ENCODE data around the gene CHI3L1.

CHI3L1 gene

DNA sequence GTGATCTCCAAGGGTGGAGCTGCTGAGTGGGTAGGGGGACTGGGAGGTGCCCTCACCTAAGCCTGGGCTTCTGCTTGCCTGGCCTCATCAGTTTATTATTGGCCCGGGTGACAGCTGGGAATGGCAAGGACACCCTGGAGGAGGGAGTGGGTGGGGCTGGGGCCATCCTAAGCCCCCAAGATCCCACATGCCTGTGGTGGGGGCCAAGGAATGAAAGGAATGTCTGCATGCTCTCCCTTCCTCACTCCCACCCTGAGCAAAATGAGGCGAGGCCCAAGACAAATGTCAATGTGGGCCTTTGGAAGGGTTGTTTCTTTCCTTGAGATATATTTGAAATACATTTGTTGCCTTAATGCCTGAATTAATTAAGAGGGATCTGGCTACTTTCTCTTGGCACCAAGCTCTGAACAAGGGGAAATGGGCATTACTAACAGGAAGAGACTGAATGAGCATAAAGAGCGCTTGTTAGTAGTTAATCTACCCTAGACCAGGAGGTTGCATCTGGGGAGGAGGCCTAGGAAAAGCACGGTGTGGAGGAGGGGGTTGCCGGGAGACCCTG is 19.7 kb upstream of the CHI3L1 start:
- DNase-seq: no peak

DNA sequence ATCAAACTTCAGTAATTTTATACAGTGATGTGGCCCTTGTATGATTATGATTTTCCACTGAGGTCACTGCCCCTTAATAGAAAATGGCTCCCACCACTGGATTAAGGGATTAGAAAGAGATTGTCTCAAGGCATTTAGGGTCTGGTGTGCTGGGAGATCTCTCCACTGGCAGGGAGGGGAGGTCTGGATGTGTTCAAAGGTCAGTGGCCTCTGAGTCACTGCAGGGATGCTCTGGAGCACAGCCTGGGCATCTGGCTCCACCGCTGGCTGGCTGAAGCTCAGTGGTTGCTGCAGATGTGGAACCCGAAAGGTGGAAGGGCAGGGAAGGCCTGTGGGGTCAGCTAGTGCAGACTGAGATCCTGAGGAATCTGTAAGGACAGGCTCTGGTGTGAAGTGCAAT is 18.3 kb upstream of the CHI3L1 start:
- no peak for DNase-seq

- no peak for DNase-seq
Measured at GRCh38 chr1:203202431-203203245, 16.1 kb upstream of the CHI3L1 start.

DNA sequence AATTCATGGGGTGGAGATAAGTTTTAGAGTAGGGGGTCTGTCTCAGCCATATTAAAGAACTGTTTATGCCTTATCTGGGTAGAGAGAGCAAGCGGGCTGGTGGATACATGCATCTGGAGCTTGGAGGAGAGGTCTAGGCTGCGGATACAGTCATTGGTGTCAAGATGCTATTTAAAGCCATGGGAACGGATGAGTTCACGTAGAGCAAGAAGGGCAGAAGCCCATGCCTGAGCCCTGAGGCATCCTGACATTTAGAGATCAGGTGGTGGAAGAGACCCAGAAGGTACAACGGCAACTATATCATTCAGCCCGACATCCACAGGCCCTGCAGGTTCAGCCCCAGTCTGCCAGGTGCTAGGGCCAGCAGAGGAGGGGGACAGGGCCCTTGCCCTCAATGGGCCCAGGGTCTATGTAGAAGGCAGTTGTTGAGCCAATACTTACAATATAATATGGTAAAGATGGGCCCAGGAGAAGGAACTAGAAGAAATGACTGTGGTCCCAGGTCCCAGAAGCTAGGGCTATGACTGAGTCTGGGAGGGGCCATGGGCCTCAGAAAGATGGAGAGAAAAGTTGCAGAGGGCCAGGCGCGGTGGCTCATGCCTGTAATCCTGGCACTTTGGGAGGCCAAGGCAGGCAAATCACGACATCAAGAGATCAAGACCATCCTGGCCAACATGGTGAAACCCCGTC is 15.2 kb upstream of the CHI3L1 start:
- no peak for DNase-seq

DNA sequence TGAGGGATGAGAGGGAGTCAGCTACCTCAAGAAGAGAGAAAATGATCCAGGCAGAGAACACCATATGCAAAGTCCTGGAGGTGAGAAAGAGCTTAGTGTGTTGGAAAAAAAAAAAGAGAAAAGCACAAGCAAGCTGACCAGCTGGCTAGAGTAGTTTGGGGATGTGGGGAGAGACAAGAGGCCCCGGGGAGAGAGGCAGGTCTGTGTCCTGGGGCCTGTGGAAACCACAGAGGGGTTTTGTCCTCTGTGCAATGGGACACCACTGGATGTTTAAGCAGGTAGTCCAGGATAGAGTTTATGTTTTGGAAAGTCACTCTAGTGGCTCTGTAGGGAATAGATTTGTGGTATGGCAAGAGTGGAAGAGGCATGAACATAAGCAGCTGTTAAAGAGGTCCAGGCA is 14.4 kb upstream of the CHI3L1 start:
- DNase-seq: no peak

GRCh38 chr1:203199816-203200571 is 13.5 kb upstream of the CHI3L1 start:
- peak in 3 of 56 donors; percentile 17 to 42 (median 39) for DNase-seq

DNA sequence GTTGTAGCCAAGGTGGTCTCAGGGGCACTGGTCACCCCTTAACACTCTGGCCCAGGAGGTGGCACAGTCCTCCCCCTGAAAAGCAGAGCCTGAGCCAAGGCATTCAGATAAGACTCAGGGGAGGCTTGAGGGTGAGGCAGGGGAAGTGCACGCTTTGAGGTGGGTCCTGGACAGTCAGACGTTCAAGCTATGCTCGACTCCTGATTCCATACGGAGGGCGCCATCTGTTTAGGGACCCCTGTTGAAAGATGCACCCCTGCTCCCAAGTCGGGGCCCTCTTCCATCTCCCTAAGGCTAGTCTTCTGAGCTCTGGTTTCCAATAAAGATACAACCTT is 12.9 kb upstream of the CHI3L1 start:
- no peak for DNase-seq

DNA sequence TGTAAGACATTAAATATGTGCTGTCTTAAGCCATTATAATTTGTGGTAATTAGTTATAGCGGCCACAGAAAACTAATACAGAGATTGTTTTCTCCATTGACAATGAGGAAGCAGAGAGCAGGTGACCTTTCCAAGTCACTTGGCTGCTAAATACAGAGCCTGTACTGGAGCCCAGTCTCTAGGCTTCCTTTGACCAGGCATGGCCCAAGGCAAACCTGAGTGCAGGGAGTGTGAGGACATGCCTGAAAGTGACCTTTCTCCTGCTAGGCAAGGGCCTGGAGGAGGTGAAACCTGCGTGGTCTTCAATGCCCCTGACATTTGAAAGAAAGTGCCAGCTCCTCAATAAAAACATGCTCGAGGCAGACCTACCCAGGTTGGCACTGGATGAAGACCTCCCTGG is 12.5 kb upstream of the CHI3L1 start:
- no peak for DNase-seq

DNA sequence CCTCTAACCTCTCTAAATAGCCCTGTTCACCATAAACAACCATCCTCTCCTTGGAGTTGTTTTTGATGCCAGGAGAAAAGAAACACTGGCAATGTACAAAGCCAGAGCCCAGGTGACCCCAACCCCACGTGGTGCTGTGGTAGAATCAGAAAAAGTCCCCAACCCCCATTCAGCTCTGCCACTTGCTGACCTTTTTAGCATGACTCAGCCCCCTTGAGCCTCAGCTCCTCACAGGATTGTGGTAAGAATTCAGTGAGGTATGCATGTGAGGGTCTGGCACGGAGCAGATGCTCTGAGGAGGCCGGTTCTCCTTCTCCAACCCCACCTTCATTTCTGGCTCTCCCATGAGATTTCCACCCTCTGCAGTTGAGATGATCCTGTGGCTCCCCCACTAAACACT is 11.1 kb upstream of the CHI3L1 start:
- DNase-seq: no peak

GRCh38 chr1:203196371-203196770 is 9.9 kb upstream of the CHI3L1 start:
- DNase-seq: no peak

- no peak for DNase-seq
Measured at GRCh38 chr1:203190949-203191348, 4.4 kb upstream of the CHI3L1 start.

DNA sequence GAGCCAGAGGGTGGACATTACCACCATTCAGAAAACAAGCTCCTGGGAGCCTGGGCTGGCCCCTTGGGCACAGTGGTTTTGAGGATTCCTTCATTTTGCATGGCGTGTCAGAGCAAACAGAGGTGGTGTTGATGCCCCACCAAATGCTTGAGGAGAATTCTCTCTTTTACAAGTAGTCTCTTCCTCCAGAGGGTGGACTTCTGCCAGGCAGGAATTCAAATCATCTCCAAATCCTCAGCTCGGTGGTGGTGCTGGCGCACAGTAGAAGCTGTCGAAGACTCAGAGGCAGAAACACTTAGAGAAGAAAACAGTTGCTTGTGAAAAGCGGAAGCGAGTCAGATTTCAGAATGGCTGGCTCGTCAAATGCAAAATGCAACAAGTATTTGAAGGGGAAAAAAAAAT is 3.4 kb upstream of the CHI3L1 start:
- DNase-seq: peak in 1 of 56 donors; percentile 18

- no peak for DNase-seq
Measured at GRCh38 chr1:203188686-203189232, 2.3 kb upstream of the CHI3L1 start.

DNA sequence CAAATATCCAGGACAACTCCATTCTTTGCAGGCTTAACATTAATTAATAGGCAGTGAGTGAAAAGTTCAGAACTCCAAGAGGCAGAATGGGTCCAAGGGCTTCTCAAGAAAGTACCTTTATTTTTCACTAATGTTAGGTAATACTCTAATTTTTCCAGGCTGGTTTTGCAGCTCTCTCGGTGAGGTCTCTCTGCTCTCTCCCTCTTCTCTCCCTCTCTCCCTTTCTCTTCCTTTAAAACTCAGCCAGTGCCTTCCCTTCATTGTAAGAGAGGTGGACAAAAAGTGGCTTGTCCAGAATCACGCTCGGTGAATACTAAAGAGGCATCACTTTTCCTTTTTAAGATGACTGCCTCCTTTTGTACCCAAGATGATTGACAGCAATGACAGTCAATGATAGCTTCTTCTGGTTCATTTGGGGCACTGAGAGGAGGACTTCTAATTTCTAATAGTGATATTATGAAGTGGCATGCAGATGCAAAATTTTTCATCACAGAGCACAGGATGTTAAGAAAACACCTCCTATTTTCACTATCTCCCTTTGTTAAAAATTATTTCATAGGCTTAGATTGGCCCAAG is 1.3 kb upstream of the CHI3L1 start:
- peak in 1 of 56 donors; percentile 39 for DNase-seq

DNA sequence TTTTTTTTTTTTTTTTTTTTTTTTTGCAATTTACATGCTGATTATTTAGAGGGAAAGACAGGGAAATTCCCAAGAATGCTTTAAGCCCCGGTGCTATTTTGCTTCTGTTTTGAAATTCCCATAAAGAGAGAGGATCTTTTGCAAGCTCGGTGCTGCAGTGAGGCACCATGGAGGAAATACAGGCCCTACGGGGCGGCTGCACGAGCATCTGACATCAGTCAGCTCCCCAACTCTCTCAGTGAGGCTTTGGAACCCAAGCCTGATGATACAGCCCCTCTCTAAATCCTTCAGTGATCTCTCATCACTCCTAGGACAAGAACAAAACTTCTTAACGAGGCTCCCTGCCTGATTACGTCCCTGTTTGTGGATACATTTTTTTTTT is 791 bp upstream of the CHI3L1 start:
- peak in 2 of 56 donors; percentile 39 to 41 for DNase-seq

GRCh38 chr1:203186091-203186445 is 436 bp downstream of the CHI3L1 start:
- DNase-seq: no peak

GRCh38 chr1:203185585-203185984 is 919 bp downstream of the CHI3L1 start:
- DNase-seq: no peak

- no peak for DNase-seq
Measured at GRCh38 chr1:203185061-203185461, 1.4 kb downstream of the CHI3L1 start.

GRCh38 chr1:203184467-203184866 is 2.0 kb downstream of the CHI3L1 start:
- DNase-seq: no peak

GRCh38 chr1:203183828-203184227 is 2.7 kb downstream of the CHI3L1 start:
- no peak for DNase-seq

DNA sequence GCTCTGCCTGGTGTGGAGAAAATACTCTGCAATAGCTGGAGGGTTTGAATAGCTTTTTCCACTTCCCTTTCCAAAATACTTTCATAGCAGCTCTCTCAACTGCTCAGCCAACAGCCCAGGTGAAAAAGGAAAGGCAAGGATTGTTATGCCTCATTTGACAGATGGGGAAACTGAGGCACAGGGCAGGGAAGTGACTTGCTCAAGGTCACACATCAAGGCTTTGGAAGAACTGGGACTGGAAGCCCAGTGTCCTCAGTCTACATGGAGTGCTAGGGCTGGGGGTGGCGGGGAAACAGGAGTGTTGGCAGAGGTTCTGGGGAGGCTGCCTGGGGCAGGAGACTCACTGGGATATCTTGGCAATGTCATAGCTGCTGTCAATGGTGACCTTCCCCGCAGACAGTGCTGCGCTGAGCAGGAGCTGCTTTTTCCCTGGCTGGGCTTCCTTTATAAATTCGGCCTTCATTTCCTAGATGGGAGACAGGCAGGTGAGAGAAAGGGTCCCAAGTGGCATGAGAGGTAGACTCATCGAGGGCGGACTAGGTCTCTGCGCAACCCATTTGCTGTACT is 4.0 kb downstream of the CHI3L1 start:
- DNase-seq: no peak
